Smooth muscle cell (in vitro differentiated cells): ENCODE results near the gene PES1. TPM values are rescaled to one million over a fixed set of nuclear protein-coding genes. Genes with fewer than 3 reads are reported as not detected.

ENCODE experiments used
- DNase-seq: peaks from one replicate; lab custom pipeline; 2025; ENCODE audit not compliant: unreplicated experiment; lab: John Stamatoyannopoulos, UW
- H2AFZ ChIP-seq: fragments of 200-600 bp; sonication (generic); 2 replicates; pipeline ENCODE4 v1.6.0; 2016; ENCODE audit warnings: antibody characterized with exemption, low read depth, mild to moderate bottlenecking
- H3F3A ChIP-seq: fragments of 200-600 bp; sonication (generic); 2 replicates; pipeline ENCODE4 v1.6.0; 2017; ENCODE audit warnings: antibody characterized with exemption, low read depth
- H3K27ac ChIP-seq: fragments of 200-600 bp; sonication (generic); 2 replicates; pipeline ENCODE4 v1.5.1; 2016; ENCODE audit warnings: low read depth, mild to moderate bottlenecking
- H3K27me3 ChIP-seq: fragments of 200-600 bp; sonication (generic); 2 replicates; pipeline ENCODE4 v1.6.1; 2016; ENCODE audit warnings: low read depth, mild to moderate bottlenecking
- H3K36me3 ChIP-seq: fragments of 200-600 bp; sonication (generic); 2 replicates; pipeline ENCODE4 v1.5.1; 2016; ENCODE audit warnings: low read depth
- H3K4me1 ChIP-seq: fragments of 200-600 bp; sonication (generic); 2 replicates; pipeline ENCODE4 v1.5.1; 2016; ENCODE audit warnings: low read depth
- H3K4me2 ChIP-seq: fragments of 200-600 bp; sonication (generic); 2 replicates; pipeline ENCODE4 v1.6.0; 2016; ENCODE audit warnings: mild to moderate bottlenecking
- H3K4me3 ChIP-seq: fragments of 200-600 bp; sonication (generic); 2 replicates; pipeline ENCODE4 v1.5.1; 2016; ENCODE audit warnings: mild to moderate bottlenecking
- H3K79me2 ChIP-seq: fragments of 200-600 bp; sonication (generic); 2 replicates; pipeline ENCODE4 v1.6.0; 2016; ENCODE audit warnings: low read depth, mild to moderate bottlenecking
- H3K9ac ChIP-seq: fragments of 200-600 bp; sonication (generic); 2 replicates; pipeline ENCODE4 v1.6.0; 2016; ENCODE audit warnings: low read depth
- H3K9me3 ChIP-seq: fragments of 200-600 bp; sonication (generic); replicated peaks from 2 replicates; pipeline ENCODE4 v1.5.1; 2016; ENCODE audit warnings: low read depth
- H4K20me1 ChIP-seq: fragments of 200-600 bp; sonication (generic); 2 replicates; pipeline ENCODE4 v1.6.0; 2016; ENCODE audit warnings: low read depth
- CTCF ChIP-seq: fragments of 200-600 bp; sonication (generic); IDR thresholded peaks from 2 replicates; pipeline ENCODE4 v1.5.1; 2017; ENCODE audit warnings: borderline replicate concordance, mild to moderate bottlenecking, antibody characterized with exemption; ENCODE audit not compliant: insufficient read depth, poor library complexity, severe bottlenecking
- WGBS: methylation state at CpG from one replicate; pipeline ENCODE4 v1.1.7; 2016; ENCODE audit warnings: low lambda C conversion rate; 5-methylcytosine and 5-hydroxymethylcytosine counted together
- polyA plus RNA-seq: library from polyadenylated mRNA; unstranded; fragments of >200 nt; fragmentation: Nextera tagmentation; extraction: Ambion mirVana; gene quantifications from 2 replicates; pipeline ENCODE4 v1.2.1, GENCODE V29; 2016
- total RNA-seq: library from RNA; depleted of rRNA; stranded (reverse); fragments of >200 nt; gene quantifications from 2 replicates; pipeline ENCODE4 v1.2.3, GENCODE V29; 2014

Gene PES1
- total and polyA plus RNA-seq, 2 experiments from 2014 or later: 35.6 to 59.4 TPM

DNA sequence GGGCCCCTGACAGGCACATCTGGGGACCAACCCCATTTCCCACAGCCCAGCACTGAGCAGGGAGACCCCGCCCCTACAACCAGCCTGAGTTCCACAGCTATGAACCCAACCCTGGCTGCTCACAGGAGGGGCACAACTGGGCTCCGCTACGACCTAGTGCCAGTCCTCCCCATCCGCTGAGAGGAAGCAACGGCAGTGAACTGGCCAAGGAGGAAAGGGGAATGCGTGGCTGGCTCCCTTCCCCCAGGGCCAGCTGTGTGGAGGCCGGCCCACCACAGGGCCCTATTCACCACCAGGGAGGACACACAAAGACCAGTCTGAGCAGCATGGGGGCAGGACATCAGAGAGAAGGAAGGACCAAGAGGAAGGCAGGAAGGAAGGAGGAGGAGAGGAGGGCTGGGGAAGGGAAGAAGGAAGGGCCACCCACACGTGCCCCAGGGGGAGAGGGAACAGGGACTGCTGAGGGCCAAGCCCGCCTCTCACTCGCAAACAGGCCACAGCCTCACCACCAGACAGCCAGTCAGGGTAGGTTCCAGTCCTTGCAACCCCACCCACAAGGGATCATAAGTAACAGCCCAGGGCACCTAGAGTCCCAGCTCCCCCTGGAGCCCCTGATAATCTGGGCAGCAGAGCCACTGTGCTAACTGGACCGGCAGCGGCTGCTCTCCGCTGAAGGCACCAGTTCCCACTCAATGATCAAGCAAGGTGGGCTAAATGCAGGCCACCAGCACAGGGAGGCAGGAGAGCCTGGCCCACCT lies 8.7 kb downstream of the PES1 start:
- Histone ChIP-seq H3K27ac (no peak overlapping the region), H3K79me2 (no peaks in the 10 kb centered on the region)

GRCh38 chr22:30582051-30582450 lies 9.7 kb downstream of the PES1 start:
- WGBS: 98% methylated on average over 6 of the region's 6 CpGs
- H3K4me2 ChIP-seq: no peak overlapping the region
- no peaks in the 10 kb centered on the region for H3K27me3 ChIP-seq
- H3K9ac ChIP-seq: no peak overlapping the region
- peaks cover 3% of the 10 kb centered on the region for H3K36me3 ChIP-seq
- no peak overlapping the region for H3K4me3 ChIP-seq
- H2AFZ ChIP-seq: no peak overlapping the region
- H3K9me3 ChIP-seq: no peaks in the 10 kb centered on the region
- no peak for DNase-seq
- TF ChIP-seq CTCF: no peak
- no peaks in the 10 kb centered on the region for H3K4me1 ChIP-seq
- no peaks in the 10 kb centered on the region for H3F3A ChIP-seq
- no peaks in the 10 kb centered on the region for H4K20me1 ChIP-seq
- H3K79me2 ChIP-seq: no peaks in the 10 kb centered on the region
- H3K27ac ChIP-seq: no peak overlapping the region

More for the DNA sequence above, 8.7 kb downstream of the PES1 start:
- Histone ChIP-seq H3K9ac (no peak overlapping the region), H3K27me3 (no peaks in the 10 kb centered on the region), H2AFZ (no peak overlapping the region), H4K20me1 (no peaks in the 10 kb centered on the region), H3K4me3 (no peak overlapping the region), H3K4me1 (no peaks in the 10 kb centered on the region), H3F3A (no peaks in the 10 kb centered on the region), H3K9me3 (no peaks in the 10 kb centered on the region), H3K36me3 (no peaks in the 10 kb centered on the region), H3K4me2 (no peak overlapping the region)
- DNase-seq: no peak
- 80% methylated on average over 13 of the region's 13 CpGs for WGBS
- no peak for TF ChIP-seq CTCF

DNA sequence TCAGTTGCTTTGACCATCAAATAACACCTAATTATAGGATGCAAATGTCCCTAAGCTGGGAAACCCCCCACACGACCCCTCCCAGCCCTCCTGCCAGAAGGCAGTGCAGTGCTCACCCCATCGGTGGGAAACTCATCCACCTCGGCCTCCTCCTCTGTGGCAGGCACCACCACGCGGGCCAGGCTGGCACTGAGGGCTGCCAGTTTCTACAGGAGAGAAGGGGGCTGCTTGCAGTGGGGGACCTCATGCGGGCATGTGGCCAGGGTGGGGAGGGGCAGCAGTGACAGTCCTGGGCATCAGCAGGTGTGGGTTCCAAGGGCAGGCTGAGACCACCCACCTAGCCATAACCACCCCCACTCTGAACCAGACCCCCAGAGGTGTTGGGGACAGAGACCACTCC lies 10.8 kb downstream of the PES1 start:
- Histone ChIP-seq H3K4me2 (no peak overlapping the region), H4K20me1 (no peaks in the 10 kb centered on the region), H3K27me3 (no peaks in the 10 kb centered on the region), H3K79me2 (no peaks in the 10 kb centered on the region), H3K9ac (no peak overlapping the region), H2AFZ (no peak overlapping the region), H3F3A (no peaks in the 10 kb centered on the region), H3K36me3 (peaks cover 3% of the 10 kb centered on the region), H3K27ac (no peak overlapping the region), H3K4me3 (no peak overlapping the region), H3K4me1 (no peaks in the 10 kb centered on the region), H3K9me3 (no peaks in the 10 kb centered on the region)
- no peak for TF ChIP-seq CTCF
- 93% methylated on average over 6 of the region's 6 CpGs for WGBS
- no peak for DNase-seq

- no peak overlapping the region for H3K9ac ChIP-seq
- peaks cover 7% of the 10 kb centered on the region for H3K27me3 ChIP-seq
- 97% methylated on average over 12 of the region's 12 CpGs for WGBS
- H3K4me3 ChIP-seq: no peak overlapping the region
- no peaks in the 10 kb centered on the region for H3F3A ChIP-seq
- no peak overlapping the region for H3K27ac ChIP-seq
- no peak for TF ChIP-seq CTCF
- H3K9me3 ChIP-seq: no peaks in the 10 kb centered on the region
- no peaks in the 10 kb centered on the region for H3K79me2 ChIP-seq
- H3K36me3 ChIP-seq: peaks cover 3% of the 10 kb centered on the region
- peaks cover 5% of the 10 kb centered on the region for H4K20me1 ChIP-seq
- DNase-seq: no peak
- no peak overlapping the region for H2AFZ ChIP-seq
- H3K4me2 ChIP-seq: no peak overlapping the region
- H3K4me1 ChIP-seq: peaks cover 4% of the 10 kb centered on the region
Observed at GRCh38 chr22:30578481-30578880, 13.2 kb downstream of the PES1 start.
